ENCODE data around the gene FAM117B.

The FAM117B gene

DNA sequence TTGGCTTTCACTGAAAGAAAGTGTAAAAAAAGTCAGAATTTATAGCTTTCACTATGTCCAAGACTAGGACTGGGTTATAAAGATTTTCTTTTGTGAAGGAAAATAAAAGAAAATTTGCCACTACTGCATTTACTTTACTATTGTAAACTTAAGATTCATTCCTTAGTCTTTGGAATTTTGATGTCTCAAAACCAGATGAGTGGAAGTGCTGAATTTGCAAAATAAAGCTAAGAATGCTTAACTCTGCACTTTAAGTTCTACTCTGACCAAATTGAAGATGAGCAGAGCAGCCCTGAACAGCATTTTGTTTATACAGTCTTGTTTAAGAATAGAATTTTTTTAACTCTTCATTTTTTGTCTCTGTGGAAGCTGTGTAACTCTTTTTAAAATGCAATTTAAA is 134.4 kb downstream of the FAM117B start:
- no peak for DNase-seq (ENCODE audit: low spot score)
- TF ChIP-seq, protein P1, sequence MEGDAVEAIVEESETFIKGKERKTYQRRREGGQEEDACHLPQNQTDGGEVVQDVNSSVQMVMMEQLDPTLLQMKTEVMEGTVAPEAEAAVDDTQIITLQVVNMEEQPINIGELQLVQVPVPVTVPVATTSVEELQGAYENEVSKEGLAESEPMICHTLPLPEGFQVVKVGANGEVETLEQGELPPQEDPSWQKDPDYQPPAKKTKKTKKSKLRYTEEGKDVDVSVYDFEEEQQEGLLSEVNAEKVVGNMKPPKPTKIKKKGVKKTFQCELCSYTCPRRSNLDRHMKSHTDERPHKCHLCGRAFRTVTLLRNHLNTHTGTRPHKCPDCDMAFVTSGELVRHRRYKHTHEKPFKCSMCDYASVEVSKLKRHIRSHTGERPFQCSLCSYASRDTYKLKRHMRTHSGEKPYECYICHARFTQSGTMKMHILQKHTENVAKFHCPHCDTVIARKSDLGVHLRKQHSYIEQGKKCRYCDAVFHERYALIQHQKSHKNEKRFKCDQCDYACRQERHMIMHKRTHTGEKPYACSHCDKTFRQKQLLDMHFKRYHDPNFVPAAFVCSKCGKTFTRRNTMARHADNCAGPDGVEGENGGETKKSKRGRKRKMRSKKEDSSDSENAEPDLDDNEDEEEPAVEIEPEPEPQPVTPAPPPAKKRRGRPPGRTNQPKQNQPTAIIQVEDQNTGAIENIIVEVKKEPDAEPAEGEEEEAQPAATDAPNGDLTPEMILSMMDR (IDR thresholded peaks at IDR 0.05; ENCODE audit: extremely low read depth, missing control alignments), result no peak

DNA sequence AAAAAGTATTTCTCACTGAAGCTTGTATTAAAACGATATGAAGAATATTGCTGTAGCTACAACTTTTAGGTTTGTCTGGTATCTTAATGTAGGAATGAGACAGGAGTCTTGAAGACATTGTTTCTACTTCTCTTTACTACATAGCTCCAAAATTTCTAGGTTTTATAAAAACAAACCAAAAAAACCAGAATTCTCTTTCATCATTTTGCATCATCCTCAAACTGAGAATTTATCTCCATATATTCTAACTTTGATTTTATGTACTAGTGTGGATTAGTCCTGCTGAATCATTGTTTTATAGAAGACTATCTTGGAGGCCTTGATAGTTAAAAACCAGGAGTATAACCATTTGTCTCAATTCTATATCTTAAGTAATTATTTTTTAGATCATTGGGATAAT is 136.6 kb downstream of the FAM117B start:
- TF ChIP-seq, protein P1 (IDR thresholded peaks at IDR 0.05; ENCODE audit: extremely low read depth, missing control alignments), result no peak

DNA sequence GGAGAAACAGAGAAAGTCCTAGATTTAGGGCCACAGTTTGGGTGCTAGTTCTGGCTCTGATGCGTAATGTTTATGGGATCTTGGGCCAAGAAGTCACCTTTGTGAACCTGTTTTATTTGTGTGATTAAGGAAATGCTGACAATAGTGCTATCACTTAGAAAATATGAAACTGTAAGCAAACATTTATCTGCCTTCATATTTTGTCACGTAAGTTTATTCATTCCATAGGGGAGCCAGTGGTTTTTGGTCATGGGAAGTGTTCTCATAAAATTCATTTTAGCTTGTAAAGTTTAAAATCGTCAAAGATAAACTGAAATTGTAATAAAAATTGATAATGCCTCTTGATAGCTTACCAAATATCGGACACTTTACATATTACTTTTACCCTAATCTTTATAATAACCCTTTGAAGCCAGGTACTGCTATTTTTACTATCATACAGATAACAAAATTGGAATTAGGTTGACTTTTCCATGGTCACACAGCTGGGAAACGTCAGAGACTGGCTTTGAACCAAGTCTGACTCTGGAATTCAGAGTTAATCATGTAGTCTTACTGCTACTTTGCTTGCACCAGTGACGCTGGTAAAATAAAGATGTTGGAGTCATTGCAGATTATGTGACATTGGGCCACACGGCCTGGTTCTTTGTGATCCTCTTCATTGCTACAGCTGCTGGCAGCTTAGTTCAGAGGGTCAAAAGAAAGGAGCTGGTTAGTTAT is 137.1 kb downstream of the FAM117B start:
- no peak for DNase-seq (ENCODE audit: low spot score)
- TF ChIP-seq, protein P1 (IDR thresholded peaks at IDR 0.05; ENCODE audit: extremely low read depth, missing control alignments), result no peak

More for the DNA sequence above, 136.6 kb downstream of the FAM117B start:
- no peak for DNase-seq (ENCODE audit: low spot score)

DNA sequence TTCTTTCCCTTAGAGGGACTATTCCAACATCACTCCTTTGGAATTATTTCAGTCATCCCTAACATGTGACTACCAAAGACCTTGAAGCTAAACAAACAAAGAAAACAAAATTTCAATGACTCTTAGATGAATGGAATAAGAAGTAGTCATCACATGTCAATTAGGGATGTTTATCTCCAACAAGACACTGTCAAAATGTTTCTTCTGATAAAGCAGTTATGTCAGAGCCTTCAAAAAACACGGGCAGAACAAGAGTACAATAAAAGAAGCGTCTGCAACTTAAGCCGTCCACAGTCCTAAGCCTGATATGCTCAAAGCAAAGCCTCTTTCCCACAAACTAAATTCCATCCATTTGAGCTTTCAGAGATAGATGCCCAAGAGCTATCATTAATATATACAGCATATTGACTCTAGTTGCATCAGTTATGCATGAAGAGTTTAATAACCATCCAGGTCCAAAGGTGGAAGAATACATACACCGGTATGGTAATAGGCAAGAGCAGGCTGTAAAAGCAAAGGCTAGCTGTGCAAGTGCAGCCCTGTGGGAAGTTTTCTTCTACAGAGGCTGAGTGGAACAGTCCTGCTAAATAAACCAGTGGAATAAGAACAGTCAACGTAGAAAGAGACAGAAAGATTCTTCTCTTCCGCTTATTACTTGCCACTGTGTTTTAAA is 138.7 kb downstream of the FAM117B start:
- TF ChIP-seq, protein P1 (IDR thresholded peaks at IDR 0.05; ENCODE audit: extremely low read depth, missing control alignments), result no peak
- DNase-seq (ENCODE audit: low spot score), result no peak

DNA sequence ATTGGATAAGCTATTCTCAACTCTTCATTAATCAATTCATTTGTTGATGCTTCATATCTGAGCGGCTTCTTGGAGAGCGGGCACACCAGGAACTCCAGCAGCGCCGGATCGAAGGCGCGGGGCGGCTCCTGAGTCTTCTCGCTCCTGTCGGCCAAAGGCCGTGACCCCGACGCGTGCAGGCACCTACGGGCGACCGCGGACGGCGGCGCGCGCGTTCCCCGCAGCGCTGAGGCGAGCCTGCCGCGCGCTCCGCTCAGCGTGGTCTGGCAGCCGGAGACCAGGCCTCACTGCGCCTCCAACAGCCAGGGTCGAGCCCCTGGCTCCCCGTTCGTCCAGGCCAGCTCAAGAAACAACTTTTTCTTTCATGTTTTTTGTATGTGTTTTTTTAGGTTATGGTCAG is 139.3 kb downstream of the FAM117B start:
- no peak for DNase-seq (ENCODE audit: low spot score)
- TF ChIP-seq, protein P1 (IDR thresholded peaks at IDR 0.05; ENCODE audit: extremely low read depth, missing control alignments), result no peak

DNA sequence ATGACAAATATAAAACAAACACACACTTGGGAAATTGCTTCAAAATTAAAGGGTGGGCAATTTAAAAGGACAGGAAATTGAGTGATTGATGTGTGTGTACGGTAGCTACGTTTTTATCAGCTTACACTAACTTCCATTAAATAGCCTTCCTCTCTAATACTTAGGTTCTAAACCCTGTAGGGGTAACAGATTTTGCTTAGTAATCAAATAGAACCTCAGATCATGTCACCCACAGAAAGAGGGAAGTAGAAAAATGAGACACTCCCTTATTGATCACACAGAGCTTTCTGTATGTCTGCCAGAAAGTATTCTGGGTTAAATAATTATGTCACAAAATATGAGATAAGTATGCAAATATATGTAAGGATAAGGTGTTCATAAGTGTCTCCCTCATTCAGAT is 143.4 kb downstream of the FAM117B start:
- TF ChIP-seq, protein P1 (IDR thresholded peaks at IDR 0.05; ENCODE audit: extremely low read depth, missing control alignments), result no peak
- no peak for DNase-seq (ENCODE audit: low spot score)

DNA sequence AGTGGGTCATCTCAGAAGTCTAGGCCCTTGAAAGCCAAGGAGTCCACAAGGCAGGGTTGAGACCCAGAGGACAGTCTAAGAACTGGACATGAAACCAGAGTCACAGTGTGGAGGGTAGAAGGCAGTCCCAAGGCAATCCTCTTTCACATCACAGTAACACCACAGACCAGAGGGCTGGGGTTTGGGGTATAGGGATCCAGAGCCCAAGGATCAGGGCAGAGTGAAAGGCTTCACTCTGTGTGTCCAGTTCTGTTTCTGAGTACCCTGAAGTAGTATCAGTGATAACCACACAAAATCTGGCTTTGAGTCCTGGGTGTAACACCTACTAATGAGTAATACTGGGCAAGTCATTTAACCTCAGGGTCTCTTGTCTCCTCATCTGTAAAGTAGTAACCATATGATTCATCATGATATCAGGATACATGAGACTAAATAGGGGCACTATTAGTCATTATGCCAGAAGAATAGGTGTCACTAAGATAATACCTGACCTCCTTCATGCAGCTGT is 145.8 kb downstream of the FAM117B start:
- TF ChIP-seq, protein P1 (IDR thresholded peaks at IDR 0.05; ENCODE audit: extremely low read depth, missing control alignments), result no peak
- peak; percentile 60 for DNase-seq (ENCODE audit: low spot score)

Data from GM20000 (cell line).